PC-9 (cell line): ENCODE measurements around the gene AUTS2. TPM values are rescaled to one million over a fixed set of nuclear protein-coding genes. Genes with fewer than 3 reads are reported as not detected.

Experiments
- BruUV-seq: library from RNA; stranded (reverse); fragments of 400-500 nt; replicated peaks from 2 replicates; lab custom pipeline; 2021; lab: Mats Ljungman, UMichigan
- CTCF ChIA-PET: fragments of 300-600 bp; sonication (Branson Sonifier 250); formaldehyde crosslinking; loops from one replicate; lab custom pipeline; 2022; ENCODE audit warnings: antibody characterized with exemption; lab: Charles Lee
- POLR2A ChIA-PET: fragments of 300-600 bp; sonication (Branson Sonifier 250); formaldehyde crosslinking; loops from one replicate; lab custom pipeline; 2022; ENCODE audit warnings: antibody characterized with exemption; ENCODE audit not compliant: unreplicated experiment; lab: Charles Lee
- DNase-seq, 2 experiments: peaks; one replicate each; pipeline versions ENCODE4 v3.0.0 to v3.0.0-alpha.2; 2015 to 2022; ENCODE audit warnings: mixed read lengths in 1 of 2
- H2AFZ ChIP-seq: fragments of 200-600 bp; sonication (generic); 2 replicates; pipeline ENCODE4 v1.8.1; 2017; ENCODE audit warnings: antibody characterized with exemption
- H3F3A ChIP-seq: fragments of 200-600 bp; sonication (generic); 2 replicates; pipeline ENCODE4 v1.8.1; 2017; ENCODE audit warnings: antibody characterized with exemption, mild to moderate bottlenecking, low read depth; ENCODE audit not compliant: insufficient read depth
- H3K27ac ChIP-seq: fragments of 200-600 bp; sonication (generic); 2 replicates; pipeline ENCODE4 v1.6.1; 2016; ENCODE audit warnings: mixed run types
- H3K27me3 ChIP-seq: fragments of 200-600 bp; sonication (generic); 2 replicates; pipeline ENCODE4 v1.6.1; 2016; ENCODE audit warnings: low read depth, mixed run types; ENCODE audit not compliant: insufficient read depth
- H3K36me3 ChIP-seq: fragments of 200-600 bp; sonication (generic); 2 replicates; pipeline ENCODE4 v1.6.1; 2016; ENCODE audit warnings: low read depth, mixed run types
- H3K4me1 ChIP-seq: fragments of 200-600 bp; sonication (generic); replicated peaks from 2 replicates; pipeline ENCODE4 v1.6.1; 2016; ENCODE audit warnings: mixed run types; ENCODE audit not compliant: insufficient read depth
- H3K4me2 ChIP-seq: fragments of 200-600 bp; sonication (generic); 2 replicates; pipeline ENCODE4 v1.6.1; 2017; ENCODE audit warnings: mixed run types
- H3K4me3 ChIP-seq: fragments of 200-600 bp; sonication (generic); 2 replicates; pipeline ENCODE4 v1.6.1; 2016; ENCODE audit warnings: mixed run types
- H3K79me2 ChIP-seq: fragments of 200-600 bp; sonication (generic); 2 replicates; pipeline ENCODE4 v1.6.1; 2017; ENCODE audit warnings: low read depth, mixed run types
- H3K9me2 ChIP-seq: fragments of 200-600 bp; sonication (generic); 2 replicates; pipeline ENCODE4 v1.8.1; 2017; ENCODE audit warnings: mild to moderate bottlenecking; ENCODE audit not compliant: insufficient read depth
- H3K9me3 ChIP-seq: fragments of 200-600 bp; sonication (generic); 2 replicates; pipeline ENCODE4 v1.8.1; 2016; ENCODE audit warnings: low read depth; ENCODE audit not compliant: insufficient read depth
- H4K20me1 ChIP-seq: fragments of 200-600 bp; sonication (generic); 2 replicates; pipeline ENCODE4 v1.8.1; 2017; ENCODE audit not compliant: insufficient read depth
- EZH2 ChIP-seq: fragments of 200-600 bp; sonication (generic); IDR thresholded peaks from 2 replicates; pipeline ENCODE4 v1.8.0; 2017; ENCODE audit warnings: antibody characterized with exemption, low read depth
- intact Hi-C: fragments of 100-400 bp; cut with micrococcal nuclease; formaldehyde crosslinking; loops from one replicate; pipeline ENCODE4 v1.10.0; 2022; ENCODE audit not compliant: unreplicated experiment
- total RNA-seq: library from RNA; stranded (reverse); gene quantifications from 2 replicates; pipeline ENCODE4 v1.2.3, GENCODE V29; 2021
- TF ChIP-seq, protein P1 (sequence below): fragments of 200-600 bp; sonication (generic); conservative IDR thresholded peaks from 2 replicates; pipeline ENCODE4 v1.6.1; 2017; ENCODE audit warnings: mixed run types, antibody characterized with exemption, mild to moderate bottlenecking, moderate library complexity

AUTS2 gene
- total RNA-seq, 1 experiment from 2014 or later, result not detected

DNA sequence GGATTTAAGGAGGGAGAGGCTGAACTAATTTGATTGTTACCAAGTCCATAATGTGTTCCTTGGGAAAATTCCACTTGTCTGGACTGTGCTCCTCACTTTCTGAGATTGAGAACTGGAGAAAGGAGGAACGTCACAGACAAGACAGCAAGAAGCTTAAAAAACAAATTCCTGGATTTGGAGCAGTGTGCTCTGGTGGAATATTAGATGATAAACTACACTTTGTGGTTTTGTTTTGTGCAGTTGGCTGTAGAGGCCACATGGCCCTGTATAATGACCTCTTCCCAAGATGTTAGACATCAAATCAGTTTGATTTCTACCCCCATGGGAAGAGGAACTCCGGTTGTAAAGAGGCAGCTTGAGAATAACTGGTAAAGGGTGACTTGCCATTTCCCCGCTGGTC lies 1112.4 kb downstream of the AUTS2 start:
- intact Hi-C loops, result no loop called here
- no peak overlapping the region for H3K27ac ChIP-seq
- H3K4me2 ChIP-seq, result no peak overlapping the region

DNA sequence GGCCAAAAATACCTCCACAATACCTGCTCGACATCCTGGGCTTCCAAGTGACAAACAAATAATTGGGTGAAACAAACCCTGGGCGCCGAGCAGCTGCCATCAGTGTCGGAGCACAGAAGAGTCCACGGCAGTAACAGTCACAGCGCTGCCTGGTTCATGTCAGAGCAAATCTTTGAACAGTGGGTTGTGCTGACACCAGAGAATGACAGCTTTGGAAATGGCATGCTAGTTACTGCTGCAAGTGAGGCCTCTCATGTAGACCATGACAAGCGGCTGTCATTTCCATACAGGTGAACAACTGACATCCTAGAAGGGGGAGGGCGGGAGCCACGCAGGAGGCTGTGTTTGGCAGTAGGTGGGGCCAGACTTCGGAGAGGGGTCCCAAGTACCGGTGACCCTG lies 1113.2 kb downstream of the AUTS2 start:
- no TSS peak for BruUV-seq
- no peak for DNase-seq
- H3K27me3 ChIP-seq, result peaks cover 28% of the 10 kb centered on the region; the same call in 1 of the 2 replicates
- no peak overlapping the region for H2AFZ ChIP-seq
- H4K20me1 ChIP-seq, result no peaks in the 10 kb centered on the region
- H3K79me2 ChIP-seq, result no peaks in the 10 kb centered on the region
- no peak overlapping the region for H3K4me2 ChIP-seq
- TF ChIP-seq, protein P1, sequence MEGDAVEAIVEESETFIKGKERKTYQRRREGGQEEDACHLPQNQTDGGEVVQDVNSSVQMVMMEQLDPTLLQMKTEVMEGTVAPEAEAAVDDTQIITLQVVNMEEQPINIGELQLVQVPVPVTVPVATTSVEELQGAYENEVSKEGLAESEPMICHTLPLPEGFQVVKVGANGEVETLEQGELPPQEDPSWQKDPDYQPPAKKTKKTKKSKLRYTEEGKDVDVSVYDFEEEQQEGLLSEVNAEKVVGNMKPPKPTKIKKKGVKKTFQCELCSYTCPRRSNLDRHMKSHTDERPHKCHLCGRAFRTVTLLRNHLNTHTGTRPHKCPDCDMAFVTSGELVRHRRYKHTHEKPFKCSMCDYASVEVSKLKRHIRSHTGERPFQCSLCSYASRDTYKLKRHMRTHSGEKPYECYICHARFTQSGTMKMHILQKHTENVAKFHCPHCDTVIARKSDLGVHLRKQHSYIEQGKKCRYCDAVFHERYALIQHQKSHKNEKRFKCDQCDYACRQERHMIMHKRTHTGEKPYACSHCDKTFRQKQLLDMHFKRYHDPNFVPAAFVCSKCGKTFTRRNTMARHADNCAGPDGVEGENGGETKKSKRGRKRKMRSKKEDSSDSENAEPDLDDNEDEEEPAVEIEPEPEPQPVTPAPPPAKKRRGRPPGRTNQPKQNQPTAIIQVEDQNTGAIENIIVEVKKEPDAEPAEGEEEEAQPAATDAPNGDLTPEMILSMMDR, result no peak
- TF ChIP-seq EZH2, result no peak
- no peaks in the 10 kb centered on the region for H3K9me2 ChIP-seq
- no peaks in the 10 kb centered on the region for H3K4me1 ChIP-seq
- intact Hi-C loops, result no loop called here
- ChIA-PET POLR2A (no interaction called here), CTCF (no interaction called here)
- no peaks in the 10 kb centered on the region for H3K36me3 ChIP-seq
- H3K27ac ChIP-seq, result no peak overlapping the region
- no peaks in the 10 kb centered on the region for H3K9me3 ChIP-seq
- H3F3A ChIP-seq, result no peaks in the 10 kb centered on the region
- no peak overlapping the region for H3K4me3 ChIP-seq

More for the DNA sequence above, 1112.4 kb downstream of the AUTS2 start:
- TF ChIP-seq EZH2, result no peak
- TF ChIP-seq, protein P1, result no peak
- no peak overlapping the region for H2AFZ ChIP-seq
- BruUV-seq, result no TSS peak
- no peaks in the 10 kb centered on the region for H3F3A ChIP-seq
- POLR2A ChIA-PET, result no interaction called here
- H3K4me1 ChIP-seq, result no peaks in the 10 kb centered on the region
- no peak overlapping the region for H3K4me3 ChIP-seq
- no peak for DNase-seq
- no peaks in the 10 kb centered on the region for H3K79me2 ChIP-seq
- H3K36me3 ChIP-seq, result no peaks in the 10 kb centered on the region
- no peaks in the 10 kb centered on the region for H3K9me2 ChIP-seq
- CTCF ChIA-PET, result no interaction called here
- H3K9me3 ChIP-seq, result no peaks in the 10 kb centered on the region
- peaks cover 30% of the 10 kb centered on the region for H3K27me3 ChIP-seq
- no peaks in the 10 kb centered on the region for H4K20me1 ChIP-seq

DNA sequence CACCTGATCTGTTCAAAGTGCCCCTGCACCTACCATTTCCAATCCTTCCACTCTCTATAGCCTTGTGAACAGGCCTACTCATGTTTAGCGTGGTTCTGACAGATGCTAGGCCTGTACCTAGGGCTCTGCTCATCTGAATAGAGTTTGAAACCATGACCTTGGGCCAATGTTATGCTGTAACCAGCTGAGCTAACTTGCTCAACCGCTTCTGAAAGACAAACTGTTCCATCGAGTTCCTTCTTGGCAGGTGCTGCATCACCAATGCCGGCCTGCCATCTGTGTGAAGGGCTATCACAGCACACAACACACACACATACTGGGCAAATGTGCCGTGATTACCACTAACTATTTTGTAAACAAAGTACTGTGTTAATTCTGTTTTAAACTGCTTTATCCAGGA lies 1114.7 kb downstream of the AUTS2 start:
- ChIA-PET POLR2A (no interaction called here), CTCF (no interaction called here)
- no peak for DNase-seq

More for the DNA sequence above, 1114.7 kb downstream of the AUTS2 start:
- BruUV-seq, result no TSS peak
- intact Hi-C loops, result no loop called here
- Histone ChIP-seq H2AFZ (no peak overlapping the region), H3F3A (no peaks in the 10 kb centered on the region), H3K36me3 (no peaks in the 10 kb centered on the region), H3K4me2 (no peak overlapping the region), H3K27ac (no peak overlapping the region), H4K20me1 (no peaks in the 10 kb centered on the region), H3K9me3 (no peaks in the 10 kb centered on the region), H3K4me3 (no peak overlapping the region), H3K79me2 (no peaks in the 10 kb centered on the region), H3K9me2 (no peaks in the 10 kb centered on the region), H3K4me1 (no peaks in the 10 kb centered on the region), H3K27me3 (peaks cover 24% of the 10 kb centered on the region)
- no peak for TF ChIP-seq EZH2
- TF ChIP-seq, protein P1, result no peak
